ENCODE results near the gene CREBBP. TPM values are rescaled to one million over a fixed set of nuclear protein-coding genes. Genes with fewer than 3 reads are reported as not detected.

CREBBP gene
- total RNA-seq, 1 donor from 2014 or later: 151 TPM

GRCh38 chr16:3774819-3775218 lies 105.7 kb downstream of the CREBBP start:
- TF ChIP-seq CTCF (IDR thresholded peaks at IDR 0.05; ENCODE audit: unreplicated experiment): no peak
- Mint-ChIP-seq H3K36me3 (peaks cover 45% of the 10 kb centered on the region), H3K27ac (no peak overlapping the region), H3K27me3 (ENCODE audit: low read depth) (no peaks in the 10 kb centered on the region), H3K4me3 (no peak overlapping the region), H3K4me1 (peaks cover 2% of the 10 kb centered on the region), H3K9me3 (no peaks in the 10 kb centered on the region)
- DNase-seq (ENCODE audit: low spot score in 2 of 2, unreplicated experiment in 2 of 2): no peak

- Mint-ChIP-seq H3K9me3 (no peaks in the 10 kb centered on the region), H3K36me3 (peaks cover 46% of the 10 kb centered on the region)
These were observed 106.3 kb downstream of the CREBBP start for GRCh38 chr16:3774156-3774767.

GRCh38 chr16:3773663-3774062 lies 106.8 kb downstream of the CREBBP start:
- peaks cover 51% of the 10 kb centered on the region for H3K36me3 Mint-ChIP-seq
- H3K9me3 Mint-ChIP-seq: no peaks in the 10 kb centered on the region
- TF ChIP-seq CTCF (IDR thresholded peaks at IDR 0.05; ENCODE audit: unreplicated experiment): no peak
- H3K27me3 Mint-ChIP-seq (ENCODE audit: low read depth): no peaks in the 10 kb centered on the region
- no peak overlapping the region for H3K27ac Mint-ChIP-seq
- H3K4me1 Mint-ChIP-seq: peaks cover 2% of the 10 kb centered on the region
- H3K4me3 Mint-ChIP-seq: no peak overlapping the region
- no peak for DNase-seq (ENCODE audit: low spot score in 2 of 2, unreplicated experiment in 2 of 2)

More at GRCh38 chr16:3774156-3774767, 106.3 kb downstream of the CREBBP start:
- H3K27me3 Mint-ChIP-seq (ENCODE audit: low read depth): no peaks in the 10 kb centered on the region
- no peak overlapping the region for H3K4me3 Mint-ChIP-seq
- no peak overlapping the region for H3K27ac Mint-ChIP-seq
- DNase-seq (ENCODE audit: low spot score in 2 of 2, unreplicated experiment in 2 of 2): no peak
- H3K4me1 Mint-ChIP-seq: peaks cover 2% of the 10 kb centered on the region
- TF ChIP-seq CTCF (IDR thresholded peaks at IDR 0.05; ENCODE audit: unreplicated experiment): no peak

GRCh38 chr16:3771513-3771912 lies 109.0 kb downstream of the CREBBP start:
- Mint-ChIP-seq H3K27ac (no peak overlapping the region), H3K4me3 (no peak overlapping the region), H3K9me3 (no peaks in the 10 kb centered on the region), H3K36me3 (peaks cover 50% of the 10 kb centered on the region), H3K4me1 (peaks cover 2% of the 10 kb centered on the region), H3K27me3 (ENCODE audit: low read depth) (no peaks in the 10 kb centered on the region)
- no peak for TF ChIP-seq CTCF (IDR thresholded peaks at IDR 0.05; ENCODE audit: unreplicated experiment)
- DNase-seq (ENCODE audit: low spot score in 2 of 2, unreplicated experiment in 2 of 2): no peak

GRCh38 chr16:3770530-3770929 lies 110.0 kb downstream of the CREBBP start:
- H3K4me1 Mint-ChIP-seq: peaks cover 2% of the 10 kb centered on the region
- peaks cover 47% of the 10 kb centered on the region for H3K36me3 Mint-ChIP-seq
- no peaks in the 10 kb centered on the region for H3K9me3 Mint-ChIP-seq
- H3K27me3 Mint-ChIP-seq (ENCODE audit: low read depth): no peaks in the 10 kb centered on the region
- no peak overlapping the region for H3K4me3 Mint-ChIP-seq
- H3K27ac Mint-ChIP-seq: peak overlapping the region; percentile 51
- TF ChIP-seq CTCF (IDR thresholded peaks at IDR 0.05; ENCODE audit: unreplicated experiment): no peak
- no peak for DNase-seq (ENCODE audit: low spot score in 2 of 2, unreplicated experiment in 2 of 2)

- H3K9me3 Mint-ChIP-seq: no peaks in the 10 kb centered on the region
- no peak for DNase-seq (ENCODE audit: low spot score in 2 of 2, unreplicated experiment in 2 of 2)
- TF ChIP-seq CTCF (IDR thresholded peaks at IDR 0.05; ENCODE audit: unreplicated experiment): no peak
- peaks cover 50% of the 10 kb centered on the region for H3K36me3 Mint-ChIP-seq
- no peak overlapping the region for H3K27ac Mint-ChIP-seq
- H3K27me3 Mint-ChIP-seq (ENCODE audit: low read depth): no peaks in the 10 kb centered on the region
- no peak overlapping the region for H3K4me3 Mint-ChIP-seq
- peaks cover 2% of the 10 kb centered on the region for H3K4me1 Mint-ChIP-seq
These were observed 110.6 kb downstream of the CREBBP start for GRCh38 chr16:3769942-3770341.

Measured in mesothelial cell of epicardium (in vitro differentiated cells).